Measurements from ENCODE around the gene BUB1B.

The BUB1B gene

GRCh38 chr15:40182358-40183029, 21.6 kb downstream of the BUB1B start:
- no peak overlapping the region for H3K27ac ChIP-seq
- TF ChIP-seq ZFX (IDR thresholded peaks at IDR 0.05; ENCODE audit: borderline replicate concordance): no peak
- TF ChIP-seq CTCF (IDR thresholded peaks at IDR 0.05): no peak

GRCh38 chr15:40183636-40184463, 23.0 kb downstream of the BUB1B start:
- H3K27ac ChIP-seq: no peak overlapping the region
- no peak for TF ChIP-seq ZFX (IDR thresholded peaks at IDR 0.05; ENCODE audit: borderline replicate concordance)
- no peak for TF ChIP-seq CTCF (IDR thresholded peaks at IDR 0.05)

GRCh38 chr15:40190591-40190990, 29.7 kb downstream of the BUB1B start:
- TF ChIP-seq CTCF (IDR thresholded peaks at IDR 0.05): no peak
- TF ChIP-seq ZFX (IDR thresholded peaks at IDR 0.05; ENCODE audit: borderline replicate concordance): no peak
- H3K27ac ChIP-seq: no peak overlapping the region

- no peak for TF ChIP-seq ZFX (IDR thresholded peaks at IDR 0.05; ENCODE audit: borderline replicate concordance)
- no peak for TF ChIP-seq CTCF (IDR thresholded peaks at IDR 0.05)
- H3K27ac ChIP-seq: no peak overlapping the region
These were observed 32.1 kb downstream of the BUB1B start for GRCh38 chr15:40192942-40193341.

GRCh38 chr15:40197434-40197833, 36.6 kb downstream of the BUB1B start:
- no peak for TF ChIP-seq ZFX (IDR thresholded peaks at IDR 0.05; ENCODE audit: borderline replicate concordance)
- TF ChIP-seq CTCF (IDR thresholded peaks at IDR 0.05): no peak
- no peak overlapping the region for H3K27ac ChIP-seq

- no peak overlapping the region for H3K27ac ChIP-seq
- TF ChIP-seq ZFX (IDR thresholded peaks at IDR 0.05; ENCODE audit: borderline replicate concordance) (no peak), CTCF (IDR thresholded peaks at IDR 0.05) (no peak)
These were observed 37.7 kb downstream of the BUB1B start for GRCh38 chr15:40198355-40199085.
